Right lobe of liver (tissue), 6 donors: ENCODE results near the gene YPEL4. TPM values are rescaled to one million over a fixed set of nuclear protein-coding genes. Genes with fewer than 3 reads are reported as not detected.
A peak's percentile ranks its signal among the peaks of the same experiment; 100 is the strongest.
"Not testable (repeated sequence)": the region's sequence is repeated elsewhere in the genome, so short reads cannot be mapped to it uniquely, and the experiment has no call there.

ENCODE experiments used
- ATAC-seq, 4 donors: fragments of 200-7000 bp; cut with Tn5 transposase; one replicate each; pipeline ENCODE4 v1.9.1; 2020; ENCODE audit warnings: mild to moderate bottlenecking in 4 of 4, moderate library complexity in 4 of 4
- DNase-seq, 3 donors: peaks; one replicate each; pipeline ENCODE4 v3.0.0-alpha.2; 2020
- H3K27ac ChIP-seq, 3 donors: fragments of 200-600 bp; one replicate each; pipeline ENCODE4 v1.8.0; 2022
- H3K27me3 ChIP-seq, 2 donors: fragments of 200-600 bp; one replicate each; pipeline ENCODE4 v1.8.0; 2022
- H3K36me3 ChIP-seq, 4 donors: fragments of 200-600 bp; sonication (generic) in 1 of 4; one replicate each; pipeline versions ENCODE4 v1.5.1 to v1.8.0; 2017 to 2022; ENCODE audit warnings: control low read depth in 1 of 4
- H3K4me1 ChIP-seq, 4 donors: fragments of 200-600 bp; sonication (generic) in 1 of 4; one replicate each; pipeline versions ENCODE4 v1.5.1 to v1.8.0; 2017 to 2022; ENCODE audit warnings: control low read depth in 1 of 4
- H3K4me3 ChIP-seq, 3 donors: fragments of 200-600 bp; one replicate each; pipeline ENCODE4 v1.8.0; 2022
- H3K9me3 ChIP-seq, 4 donors: fragments of 200-600 bp; sonication (generic) in 1 of 4; one replicate each; pipeline versions ENCODE4 v1.5.1 to v1.8.0; 2017 to 2022; ENCODE audit warnings: control low read depth in 1 of 4
- CTCF ChIP-seq, 4 donors: fragments of 200-600 bp in 3 of 4; fragments of 450-650 bp in 1 of 4; IDR thresholded peaks; one replicate each; pipeline versions ENCODE4 v1.5.1 to v1.8.0; 2016 to 2022; ENCODE audit warnings: antibody characterized with exemption in 4 of 4, mild to moderate bottlenecking in 2 of 4
- POLR2A ChIP-seq: fragments of 450-650 bp; IDR thresholded peaks from one replicate; pipeline ENCODE4 v1.6.1; 2017; ENCODE audit warnings: antibody characterized with exemption, mild to moderate bottlenecking
- WGBS: methylation state at CpG from one replicate; pipeline ENCODE4 v1.1.6; 2018; ENCODE audit warnings: low coverage, low lambda C conversion rate; ENCODE audit not compliant: insufficient coverage; ENCODE audit errors: missing lambda C conversion rate; 5-methylcytosine and 5-hydroxymethylcytosine counted together
- intact Hi-C, 2 donors: fragments of 100-400 bp; cut with DNase I; formaldehyde crosslinking; loops; one replicate each; pipeline versions ENCODE4 v1.11.2 to v1.14.1; 2022
- total RNA-seq, 6 experiments: library from RNA; depleted of rRNA in 2 of 6; stranded (reverse); fragments of >200 nt in 2 of 6; fragmentation: NEBNext Ultra II Directional in 3 of 6; extraction: Animal tissue kit (Norgen Biotek cat#: 25700) in 3 of 6; gene quantifications; one replicate each; pipeline versions ENCODE4 v1.1.0 to v1.2.4, GENCODE V29; 2016 to 2023
- donor health status: DM: no; HTN: yes; CAD: no.
- donor health status: DM: no; HTN: no; CAD: no.
- donor health status: DM: no; HTN: no; CAD: no.
- donor health status: DM: no; HTN: yes; CAD: no.
- donor health status: DM: no; HTN: yes; CAD: no.

YPEL4 gene
- total RNA-seq, 6 experiments from 2014 or later = 0.06 to 0.84 (median 0.30) TPM; not detected in 2

- intact Hi-C loops = no loop called here
- DNase-seq (no peak), ATAC-seq (no peak)
- H3K4me3 ChIP-seq = peak overlapping the region; percentile 25 to 80 (median 72)
- H3K27me3 ChIP-seq = no peaks in the 10 kb centered on the region
- H3K4me1 ChIP-seq = peaks cover 0 to 9% (median 2%) of the 10 kb centered on the region in 4 donors
- 23% methylated on average over 5 of the region's 5 CpGs for WGBS
- TF ChIP-seq POLR2A (no peak), CTCF (IDR thresholded peaks at IDR 0.05) (no peak)
- peaks cover 0 to 25% (median 10%) of the 10 kb centered on the region in 4 donors for H3K36me3 ChIP-seq
- no peaks in the 10 kb centered on the region for H3K9me3 ChIP-seq
- peak overlapping the region; percentile 76 to 81 (median 79) for H3K27ac ChIP-seq
Measured at GRCh38 chr11:57656885-57657193, 7.1 kb upstream of the YPEL4 start.

GRCh38 chr11:57653163-57653562 lies 3.5 kb upstream of the YPEL4 start:
- Histone ChIP-seq H3K4me1 (peaks cover 0 to 2% (median 0%) of the 10 kb centered on the region in 4 donors), H3K36me3 (no peaks in the 10 kb centered on the region), H3K4me3 (no peak overlapping the region), H3K27me3 (no peaks in the 10 kb centered on the region), H3K27ac (no peak overlapping the region), H3K9me3 (no peaks in the 10 kb centered on the region)
- ATAC-seq = no peak
- no peak for DNase-seq
- WGBS = 31% methylated on average over 3 of the region's 3 CpGs
- TF ChIP-seq CTCF (IDR thresholded peaks at IDR 0.05) (no peak), POLR2A (no peak)
- intact Hi-C loops = no loop called here

- WGBS = 67% methylated on average over 3 of the region's 3 CpGs
- Histone ChIP-seq H3K4me1 (no peaks in the 10 kb centered on the region), H3K27ac (no peak overlapping the region), H3K27me3 (no peaks in the 10 kb centered on the region), H3K4me3 (no peak overlapping the region), H3K9me3 (no peaks in the 10 kb centered on the region), H3K36me3 (no peaks in the 10 kb centered on the region)
- TF ChIP-seq POLR2A (no peak), CTCF (IDR thresholded peaks at IDR 0.05) (no peak)
- DNase-seq (no peak), ATAC-seq (no peak)
- intact Hi-C loops = no loop called here
Measured at GRCh38 chr11:57652662-57653061, 3.0 kb upstream of the YPEL4 start.

GRCh38 chr11:57652230-57652629 lies 2.5 kb upstream of the YPEL4 start:
- H3K9me3 ChIP-seq, H3K4me3 ChIP-seq, H3K4me1 ChIP-seq, H3K36me3 ChIP-seq, H3K27me3 ChIP-seq, H3K27ac ChIP-seq, intact Hi-C loops, DNase-seq, ATAC-seq: not testable (repeated sequence)
- 61% methylated on average over 10 of the region's 14 CpGs for WGBS

- H3K36me3 ChIP-seq = no peaks in the 10 kb centered on the region
- 61% methylated on average over 5 of the region's 7 CpGs for WGBS
- intact Hi-C loops = no loop called here
- H3K4me1 ChIP-seq = peaks cover 0 to 5% (median 0%) of the 10 kb centered on the region in 4 donors
- no peak for ATAC-seq
- H3K27me3 ChIP-seq = peaks cover 0 to 7% of the 10 kb centered on the region in 2 donors
- no peak for DNase-seq
- H3K27ac ChIP-seq = no peak overlapping the region
- no peak overlapping the region for H3K4me3 ChIP-seq
- no peaks in the 10 kb centered on the region for H3K9me3 ChIP-seq
- TF ChIP-seq CTCF (IDR thresholded peaks at IDR 0.05) (no peak), POLR2A (no peak)
Measured at GRCh38 chr11:57651408-57651807, 1.7 kb upstream of the YPEL4 start.
